GM21576 (cell line): ENCODE measurements around the gene SPAG17.

Source experiments
- ATAC-seq: cut with Tn5 transposase; IDR thresholded peaks from one replicate; pipeline ENCODE4 v1.9.1; 2021; ENCODE audit warnings: mild to moderate bottlenecking, moderate library complexity; ENCODE audit not compliant: unreplicated experiment

SPAG17 gene

DNA sequence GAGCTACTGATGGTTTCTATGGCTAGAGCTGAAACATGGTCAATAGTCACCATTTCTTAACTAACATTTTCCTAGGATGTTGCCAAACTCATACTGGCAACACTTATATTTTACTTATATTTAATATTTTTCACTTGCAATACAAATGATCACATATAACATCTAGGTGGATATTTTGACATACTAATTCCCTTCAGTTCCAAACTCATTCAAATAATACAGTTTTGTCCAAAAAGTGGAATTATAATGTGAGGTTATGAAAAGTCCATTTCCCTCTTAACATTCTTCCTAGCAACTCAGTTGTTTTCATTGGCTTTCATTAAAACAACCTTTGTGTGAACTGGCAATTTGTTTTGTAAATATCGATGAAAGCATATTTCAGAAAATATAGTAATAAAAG, 16.0 kb downstream of the SPAG17 start:
- no peak for ATAC-seq

DNA sequence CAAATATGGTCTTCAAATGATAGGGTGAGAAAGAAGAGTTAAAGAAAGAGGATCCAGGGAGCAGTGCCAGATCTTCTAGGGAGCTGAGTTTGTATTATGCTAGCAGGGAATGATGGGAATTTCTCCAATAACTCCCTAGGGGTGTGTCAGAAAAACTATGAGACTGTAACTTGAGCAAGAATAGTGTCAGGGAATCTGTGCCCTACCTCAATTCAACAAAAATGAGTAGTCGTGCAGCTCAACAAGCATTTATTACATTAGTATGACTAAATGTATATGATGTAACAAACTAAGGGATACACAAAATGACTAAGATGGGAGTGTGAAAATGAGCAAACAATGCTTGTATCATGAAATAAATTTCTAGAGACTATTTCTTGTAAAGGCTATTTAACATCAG, 24.2 kb downstream of the SPAG17 start:
- ATAC-seq: no peak

DNA sequence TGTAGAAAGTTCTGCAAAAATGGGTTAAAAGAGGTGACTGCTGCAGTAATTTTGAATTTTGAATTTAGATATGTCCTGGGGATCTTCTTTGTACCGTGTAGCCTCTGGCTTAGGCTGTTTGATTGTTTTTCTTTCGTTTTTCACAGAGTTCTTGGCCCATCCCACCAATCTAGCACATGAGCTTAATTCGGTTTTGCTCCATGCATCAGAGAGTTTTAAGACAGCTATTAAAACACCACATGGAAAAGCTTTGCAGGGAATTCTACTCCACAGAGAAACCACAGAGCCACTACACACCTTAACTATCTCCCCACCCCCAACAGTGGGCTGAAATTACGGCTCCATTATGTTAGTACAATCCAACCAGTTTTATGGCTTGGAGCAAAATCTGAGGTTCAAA, 25.5 kb downstream of the SPAG17 start:
- ATAC-seq: no peak

- no peak for ATAC-seq
Measured at GRCh38 chr1:118158924-118159323, 26.1 kb downstream of the SPAG17 start.

- ATAC-seq: no peak
Measured at GRCh38 chr1:118157506-118157905, 27.5 kb downstream of the SPAG17 start.

DNA sequence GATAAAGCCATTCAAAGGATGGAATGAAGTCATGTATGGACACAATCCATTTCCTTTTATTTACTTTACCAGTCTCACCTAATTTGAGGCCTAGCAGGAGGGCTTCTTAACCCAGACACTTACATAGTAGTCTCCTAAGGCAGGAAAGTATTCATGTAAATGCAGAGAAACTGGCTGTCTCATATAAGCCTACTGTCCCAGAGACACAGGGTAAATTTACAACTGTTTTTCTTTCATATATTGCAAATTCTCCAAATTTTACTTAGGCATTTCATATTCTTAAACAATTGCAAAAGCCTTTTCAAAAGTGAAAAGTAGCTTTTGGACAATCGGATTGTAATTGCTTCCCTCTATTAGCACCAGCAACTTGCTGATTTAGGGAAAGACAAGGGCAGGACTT, 29.9 kb downstream of the SPAG17 start:
- ATAC-seq: no peak

DNA sequence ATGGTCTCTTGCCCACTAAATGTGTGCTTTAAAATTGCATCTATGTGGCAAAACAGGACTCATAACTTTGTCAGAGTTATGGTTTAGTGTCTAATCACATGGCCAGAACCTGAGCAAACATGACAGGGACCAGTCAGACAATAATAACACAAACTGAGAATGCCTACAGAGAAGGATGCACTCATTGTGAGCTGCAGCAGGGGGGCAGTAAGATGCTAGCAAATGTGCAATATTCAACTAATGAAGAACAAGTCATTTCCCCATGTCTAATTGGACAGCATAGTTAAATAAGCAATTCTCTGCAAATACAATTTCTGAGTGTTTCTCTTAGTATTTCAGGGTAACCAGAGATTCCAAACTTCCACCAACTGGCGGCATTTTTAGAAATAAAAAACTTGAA, 30.8 kb downstream of the SPAG17 start:
- no peak for ATAC-seq

DNA sequence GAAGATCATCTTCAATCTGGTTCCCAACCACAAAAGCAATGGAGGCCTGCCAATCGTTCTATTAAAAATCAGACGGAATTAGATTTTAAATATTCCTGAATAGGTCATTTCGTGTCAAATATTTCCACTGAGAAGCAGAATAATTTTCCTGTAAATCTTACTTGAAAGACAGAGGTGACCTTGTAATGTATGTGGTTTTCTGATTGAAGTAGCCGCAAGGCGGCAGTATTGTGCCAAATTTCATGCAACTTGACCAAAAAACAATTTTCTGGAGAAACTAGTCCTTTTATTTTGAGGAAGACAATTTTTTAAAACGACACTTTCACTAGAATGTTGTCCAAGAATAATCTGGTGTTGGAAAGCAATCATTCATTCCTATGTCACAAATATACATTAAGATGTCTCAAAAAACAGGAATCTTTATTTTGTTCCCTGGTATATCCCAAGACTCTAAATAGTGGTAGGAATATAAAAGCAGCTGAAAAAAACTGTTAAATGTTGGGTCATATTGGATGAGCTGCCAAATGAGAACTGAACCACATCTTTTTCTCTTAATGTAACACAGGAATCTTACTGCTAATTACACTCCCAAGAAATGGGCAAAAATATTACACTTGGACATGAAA, 33.6 kb downstream of the SPAG17 start:
- ATAC-seq: no peak

DNA sequence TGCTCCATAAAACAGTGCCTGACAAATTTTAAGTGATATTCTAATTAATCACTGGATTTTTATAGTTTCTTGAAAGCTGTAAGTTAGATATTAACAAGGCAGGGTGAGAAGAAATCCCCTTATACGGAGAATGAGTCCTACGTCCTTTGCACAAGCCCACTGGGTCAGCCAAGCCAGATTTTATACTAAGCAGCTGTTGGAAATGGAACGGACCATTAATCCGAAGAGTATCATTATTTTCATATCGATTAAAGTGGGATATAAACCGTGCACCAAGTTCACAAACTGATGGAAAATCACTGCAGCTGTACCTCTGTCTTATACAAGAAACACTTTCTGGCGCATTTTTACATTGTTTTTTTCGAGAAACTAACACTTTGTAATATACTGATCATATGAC, 35.2 kb downstream of the SPAG17 start:
- ATAC-seq: no peak

DNA sequence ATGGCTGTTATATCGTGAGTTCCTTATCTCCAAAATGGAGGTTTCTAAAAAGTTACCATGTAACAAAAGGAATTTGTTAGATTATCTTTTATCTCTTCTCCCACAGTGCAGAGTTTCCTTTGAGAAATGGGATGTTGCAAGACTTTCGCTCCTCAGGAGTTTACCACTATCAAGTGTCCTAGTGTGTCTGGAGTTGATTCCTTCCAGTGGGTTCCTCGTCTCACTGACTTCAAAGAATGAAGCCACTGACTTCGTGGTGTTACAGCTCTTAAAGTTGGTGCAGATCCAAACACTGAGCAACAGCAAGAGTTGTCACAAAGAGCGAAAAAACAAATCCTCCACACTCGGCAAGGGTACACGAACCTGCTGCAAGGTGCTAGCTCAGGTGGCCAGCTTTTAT, 37.0 kb downstream of the SPAG17 start:
- ATAC-seq: no peak

DNA sequence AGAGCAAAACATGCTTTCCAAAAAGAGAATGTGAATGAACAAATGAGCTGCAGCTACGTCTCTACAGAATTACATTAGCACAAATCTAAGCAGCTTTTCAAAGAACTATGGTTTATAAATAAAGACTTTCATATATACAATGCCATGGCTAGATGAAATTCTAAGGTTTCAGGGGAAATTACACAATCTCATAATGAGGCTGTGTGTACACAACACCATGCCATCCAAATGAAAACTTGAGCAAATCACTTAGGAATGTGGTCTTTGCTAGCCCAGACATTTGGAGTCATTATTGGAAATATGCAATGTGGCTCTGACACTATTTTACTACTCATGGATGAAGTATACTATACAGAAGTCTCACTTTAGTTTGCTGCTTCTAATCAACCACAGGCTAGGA, 37.5 kb downstream of the SPAG17 start:
- ATAC-seq: no peak

DNA sequence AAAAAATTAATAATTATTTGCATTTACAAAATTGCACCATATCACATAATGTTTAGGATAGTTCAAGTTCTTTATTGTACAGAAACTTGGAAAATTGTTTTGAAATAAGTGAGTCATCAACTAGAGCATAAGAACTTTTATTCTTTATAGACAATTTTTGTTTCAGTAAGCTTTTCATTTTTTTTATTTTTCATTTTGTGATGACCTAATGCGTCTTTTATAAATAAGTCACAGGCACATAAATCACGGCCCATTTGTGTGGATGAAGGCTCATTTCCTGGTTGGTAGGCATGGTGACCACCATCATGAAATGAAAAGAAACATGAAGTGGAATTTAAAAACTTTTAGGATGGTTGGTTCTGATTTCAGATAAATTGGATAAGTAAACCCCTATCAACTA, 39.3 kb downstream of the SPAG17 start:
- ATAC-seq: no peak

DNA sequence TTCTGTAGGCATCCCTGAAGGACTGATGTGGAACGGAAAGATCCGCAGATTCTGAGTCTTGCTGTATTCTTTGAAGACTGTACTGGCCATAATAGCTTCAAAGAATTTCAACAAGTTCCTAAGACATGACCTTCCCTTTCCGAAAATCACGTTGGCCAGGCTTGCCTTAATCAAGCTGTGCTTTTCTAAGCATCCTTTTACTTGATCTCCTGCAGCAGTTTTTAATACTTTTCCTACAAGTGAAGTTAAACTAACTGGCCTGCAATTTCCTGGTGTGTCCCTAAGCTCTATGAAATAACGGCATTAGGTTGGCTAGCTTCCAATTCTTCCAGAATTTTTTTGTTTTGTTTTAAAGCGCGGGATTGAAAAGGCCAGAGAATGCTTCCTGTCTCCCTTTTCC, 40.3 kb downstream of the SPAG17 start:
- ATAC-seq: no peak

GRCh38 chr1:118143831-118144230, 41.2 kb downstream of the SPAG17 start:
- no peak for ATAC-seq

- ATAC-seq: no peak
Measured at GRCh38 chr1:118143121-118143520, 41.9 kb downstream of the SPAG17 start.

GRCh38 chr1:118142546-118142945, 42.5 kb downstream of the SPAG17 start:
- ATAC-seq: no peak

DNA sequence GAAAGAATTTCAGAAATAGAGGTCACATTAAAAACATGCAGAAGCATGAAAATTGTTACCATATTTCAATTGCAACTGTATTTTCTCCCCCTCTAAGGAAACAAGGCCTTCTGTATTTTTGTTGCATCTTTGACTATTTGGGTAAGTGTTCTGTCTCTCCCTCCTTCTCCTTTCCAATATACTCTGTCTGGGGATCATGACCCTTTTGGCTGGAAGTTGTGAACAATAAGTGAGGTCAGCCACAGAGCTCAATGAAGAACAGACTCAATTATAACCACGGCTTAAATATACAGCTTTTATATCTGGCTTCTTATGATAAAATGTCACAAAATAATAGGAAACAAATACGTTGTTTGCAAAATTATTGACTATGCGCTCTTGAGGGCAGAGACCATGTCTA, 47.1 kb downstream of the SPAG17 start:
- no peak for ATAC-seq

- peak; percentile 100 for ATAC-seq
Measured at GRCh38 chr1:118136187-118136941, 48.7 kb downstream of the SPAG17 start.

- no peak for ATAC-seq
Measured at GRCh38 chr1:118132000-118132399, 53.0 kb downstream of the SPAG17 start.

GRCh38 chr1:118128761-118129160, 56.3 kb downstream of the SPAG17 start:
- ATAC-seq: no peak

- ATAC-seq: no peak
Measured at GRCh38 chr1:118124064-118124463, 61.0 kb downstream of the SPAG17 start.

GRCh38 chr1:118123116-118123839, 61.8 kb downstream of the SPAG17 start:
- ATAC-seq: no peak
